ENCODE measurements around the gene ZCCHC10.
"Not testable (repeated sequence)": the region's sequence is repeated elsewhere in the genome, so short reads cannot be mapped to it uniquely, and the experiment has no call there.

ZCCHC10 gene

GRCh38 chr5:132961887-132962286 is 64.5 kb downstream of the ZCCHC10 start:
- Mint-ChIP-seq H3K27me3 (no peaks in the 10 kb centered on the region), H3K36me3 (ENCODE audit: insufficient read depth) (peaks cover 24% of the 10 kb centered on the region), H3K27ac (ENCODE audit: low read depth) (peak overlapping the region; percentile 95), H3K9me3 (no peaks in the 10 kb centered on the region), H3K4me1 (peaks cover 31% of the 10 kb centered on the region), H3K4me3 (peak overlapping the region; percentile 92)
- DNase-seq (ENCODE audit: low spot score in 2 of 2): no peak
- no peak for ATAC-seq (replicated peaks; ENCODE audit: extremely low read depth, poor library complexity, severe bottlenecking)

- not testable (repeated sequence) for H3K27me3 Mint-ChIP-seq; DNase-seq (ENCODE audit: low spot score in 2 of 2); ATAC-seq (replicated peaks; ENCODE audit: extremely low read depth, poor library complexity, severe bottlenecking); H3K9me3 Mint-ChIP-seq
- Mint-ChIP-seq H3K27ac (ENCODE audit: low read depth) (peak overlapping the region; percentile 95), H3K4me1 (peaks cover 31% of the 10 kb centered on the region), H3K4me3 (peak overlapping the region; percentile 92), H3K36me3 (ENCODE audit: insufficient read depth) (peaks cover 26% of the 10 kb centered on the region)
Measured at GRCh38 chr5:132961123-132961815, 65.1 kb downstream of the ZCCHC10 start.

GRCh38 chr5:132956166-132956799 is 70.1 kb downstream of the ZCCHC10 start:
- H3K27ac Mint-ChIP-seq (ENCODE audit: low read depth): peak overlapping the region; percentile 29
- not testable (repeated sequence) for ATAC-seq (replicated peaks; ENCODE audit: extremely low read depth, poor library complexity, severe bottlenecking); H3K9me3 Mint-ChIP-seq; H3K4me3 Mint-ChIP-seq; DNase-seq (ENCODE audit: low spot score in 2 of 2); H3K27me3 Mint-ChIP-seq
- peaks cover 52% of the 10 kb centered on the region for H3K4me1 Mint-ChIP-seq
- H3K36me3 Mint-ChIP-seq (ENCODE audit: insufficient read depth): peaks cover 29% of the 10 kb centered on the region

- H3K4me1 Mint-ChIP-seq: peaks cover 53% of the 10 kb centered on the region
- peaks cover 27% of the 10 kb centered on the region for H3K36me3 Mint-ChIP-seq (ENCODE audit: insufficient read depth)
Measured at GRCh38 chr5:132953710-132954109, 72.6 kb downstream of the ZCCHC10 start.

GRCh38 chr5:132952829-132953228 is 73.5 kb downstream of the ZCCHC10 start:
- DNase-seq (ENCODE audit: low spot score in 2 of 2) (no peak), ATAC-seq (replicated peaks; ENCODE audit: extremely low read depth, poor library complexity, severe bottlenecking) (no peak)
- Mint-ChIP-seq H3K9me3 (no peaks in the 10 kb centered on the region), H3K27me3 (no peaks in the 10 kb centered on the region), H3K27ac (ENCODE audit: low read depth) (peak overlapping the region; percentile 13), H3K4me3 (no peak overlapping the region), H3K36me3 (ENCODE audit: insufficient read depth) (peaks cover 24% of the 10 kb centered on the region), H3K4me1 (peaks cover 53% of the 10 kb centered on the region)

More at GRCh38 chr5:132953710-132954109, 72.6 kb downstream of the ZCCHC10 start:
- H3K27ac Mint-ChIP-seq (ENCODE audit: low read depth): no peak overlapping the region
- ATAC-seq (replicated peaks; ENCODE audit: extremely low read depth, poor library complexity, severe bottlenecking): no peak
- no peak for DNase-seq (ENCODE audit: low spot score in 2 of 2)
- peak overlapping the region; percentile 3 for H3K4me3 Mint-ChIP-seq
- no peaks in the 10 kb centered on the region for H3K27me3 Mint-ChIP-seq
- no peaks in the 10 kb centered on the region for H3K9me3 Mint-ChIP-seq

DNA sequence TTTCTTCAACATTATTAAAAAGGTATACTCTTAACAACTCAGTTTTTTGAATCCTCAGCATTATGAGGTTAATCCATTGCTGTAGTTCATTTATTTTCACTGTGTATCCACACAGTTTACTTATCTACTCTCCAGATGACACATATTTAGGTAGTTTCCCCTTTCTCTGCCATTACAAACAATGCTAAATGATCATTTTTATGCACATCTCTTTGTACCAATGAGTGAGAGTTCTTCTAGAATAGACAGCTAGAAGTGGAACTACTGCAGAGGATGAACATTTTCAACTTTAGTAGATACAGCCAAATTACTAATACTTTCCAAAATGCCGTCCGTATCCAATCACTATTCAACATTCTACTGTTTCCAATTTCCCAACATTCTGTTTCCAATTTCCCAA is 74.5 kb downstream of the ZCCHC10 start:
- Mint-ChIP-seq H3K4me3 (no peak overlapping the region), H3K4me1 (peaks cover 59% of the 10 kb centered on the region), H3K9me3 (no peaks in the 10 kb centered on the region), H3K36me3 (ENCODE audit: insufficient read depth) (peaks cover 24% of the 10 kb centered on the region), H3K27me3 (no peaks in the 10 kb centered on the region), H3K27ac (ENCODE audit: low read depth) (no peak overlapping the region)
- DNase-seq (ENCODE audit: low spot score in 2 of 2): no peak
- no peak for ATAC-seq (replicated peaks; ENCODE audit: extremely low read depth, poor library complexity, severe bottlenecking)

- Mint-ChIP-seq H3K27me3 (no peaks in the 10 kb centered on the region), H3K4me1 (peaks cover 63% of the 10 kb centered on the region), H3K4me3 (no peak overlapping the region), H3K36me3 (ENCODE audit: insufficient read depth) (peaks cover 19% of the 10 kb centered on the region), H3K9me3 (no peaks in the 10 kb centered on the region), H3K27ac (ENCODE audit: low read depth) (peak overlapping the region; percentile 42)
- DNase-seq (ENCODE audit: low spot score in 2 of 2): no peak
- no peak for ATAC-seq (replicated peaks; ENCODE audit: extremely low read depth, poor library complexity, severe bottlenecking)
Measured at GRCh38 chr5:132949136-132949535, 77.2 kb downstream of the ZCCHC10 start.

- H3K9me3 Mint-ChIP-seq: no peaks in the 10 kb centered on the region
- H3K4me3 Mint-ChIP-seq: no peak overlapping the region
- no peak for ATAC-seq (replicated peaks; ENCODE audit: extremely low read depth, poor library complexity, severe bottlenecking)
- H3K27me3 Mint-ChIP-seq: no peaks in the 10 kb centered on the region
- H3K36me3 Mint-ChIP-seq (ENCODE audit: insufficient read depth): peaks cover 15% of the 10 kb centered on the region
- peaks cover 55% of the 10 kb centered on the region for H3K4me1 Mint-ChIP-seq
- no peak overlapping the region for H3K27ac Mint-ChIP-seq (ENCODE audit: low read depth)
- no peak for DNase-seq (ENCODE audit: low spot score in 2 of 2)
Measured at GRCh38 chr5:132947671-132948070, 78.7 kb downstream of the ZCCHC10 start.

Measured in central memory CD8-positive, alpha-beta T cell (primary cell).